GM12878 (cell line): Measurements from ENCODE around the gene ZNF688.

Source experiments
- BACH1 ChIP-seq: fragments of 450-650 bp; IDR thresholded peaks from 2 replicates; pipeline ENCODE4 v1.6.1; 2017; ENCODE audit warnings: mild to moderate bottlenecking, borderline replicate concordance
- CHD1 ChIP-seq: IDR thresholded peaks from 2 replicates; pipeline ENCODE4 v1.6.1; 2012; ENCODE audit warnings: low read depth, low read length, improper control_type of control experiment
- EP300 ChIP-seq, 2 experiments: fragments of 150-350 bp in 1 of 2; IDR thresholded peaks; 2 replicates each; pipeline ENCODE4 v1.6.1; 2011 to 2012; ENCODE audit warnings: low read depth in 2 of 2, low read length in 2 of 2, borderline replicate concordance in 1 of 2, improper control_type of control experiment in 1 of 2, inconsistent platforms in 1 of 2; ENCODE audit not compliant: control insufficient read depth in 1 of 2
- GATAD2B ChIP-seq: fragments of 450-650 bp; conservative IDR thresholded peaks from 2 replicates; pipeline ENCODE4 v1.6.1; 2017; ENCODE audit warnings: low read depth, mild to moderate bottlenecking, moderate library complexity
- MXI1 ChIP-seq: fragments of 150-350 bp; IDR thresholded peaks from 2 replicates; pipeline ENCODE4 v1.6.1; 2011; ENCODE audit warnings: low read depth, mild to moderate bottlenecking, inconsistent platforms, low read length, improper control_type of control experiment
- POLR2A ChIP-seq: IDR thresholded peaks from 2 replicates; pipeline ENCODE4 v1.6.1; 2011; ENCODE audit warnings: low read depth, mild to moderate bottlenecking, low read length
- POLR2AphosphoS2 ChIP-seq: IDR thresholded peaks from 2 replicates; pipeline ENCODE4 v1.6.1; 2011; ENCODE audit warnings: low read depth, mild to moderate bottlenecking, low read length, improper control_type of control experiment, moderate library complexity
- SIN3A ChIP-seq: IDR thresholded peaks from 2 replicates; pipeline ENCODE4 v1.6.1; 2012; ENCODE audit warnings: low read depth, low read length, improper control_type of control experiment
- SMC3 ChIP-seq: IDR thresholded peaks from 2 replicates; pipeline ENCODE4 v1.6.1; 2011; ENCODE audit warnings: low read length, improper control_type of control experiment, borderline replicate concordance
- TAF1 ChIP-seq: IDR thresholded peaks from 2 replicates; pipeline ENCODE4 v1.6.1; 2011; ENCODE audit warnings: mild to moderate bottlenecking, low read depth, low read length, borderline replicate concordance
- TF ChIP-seq, protein P1 (sequence below): IDR thresholded peaks from 2 replicates; pipeline ENCODE4 v1.6.1; 2012; ENCODE audit warnings: improper control_type of control experiment, low read depth, low read length; ENCODE audit not compliant: insufficient replicate concordance
- TF ChIP-seq, protein P2 (sequence below), 3 experiments: IDR thresholded peaks in 2 of 3; conservative IDR thresholded peaks in 1 of 3; 2 replicates each; pipeline ENCODE4 v1.5.1; 2011; ENCODE audit warnings: low read depth in 3 of 3, low read length in 3 of 3, mild to moderate bottlenecking in 3 of 3, control low read depth in 2 of 3, moderate library complexity in 2 of 3, inconsistent platforms in 1 of 3, mixed read lengths in 1 of 3; ENCODE audit not compliant: control insufficient read depth in 2 of 3, insufficient read depth in 1 of 3; ENCODE audit errors: extremely low read depth in 1 of 3
- TF ChIP-seq, protein P3 (sequence below): IDR thresholded peaks from 2 replicates; pipeline ENCODE4 v1.6.1; 2011; ENCODE audit warnings: low read depth, low read length, improper control_type of control experiment, borderline replicate concordance

DNA sequence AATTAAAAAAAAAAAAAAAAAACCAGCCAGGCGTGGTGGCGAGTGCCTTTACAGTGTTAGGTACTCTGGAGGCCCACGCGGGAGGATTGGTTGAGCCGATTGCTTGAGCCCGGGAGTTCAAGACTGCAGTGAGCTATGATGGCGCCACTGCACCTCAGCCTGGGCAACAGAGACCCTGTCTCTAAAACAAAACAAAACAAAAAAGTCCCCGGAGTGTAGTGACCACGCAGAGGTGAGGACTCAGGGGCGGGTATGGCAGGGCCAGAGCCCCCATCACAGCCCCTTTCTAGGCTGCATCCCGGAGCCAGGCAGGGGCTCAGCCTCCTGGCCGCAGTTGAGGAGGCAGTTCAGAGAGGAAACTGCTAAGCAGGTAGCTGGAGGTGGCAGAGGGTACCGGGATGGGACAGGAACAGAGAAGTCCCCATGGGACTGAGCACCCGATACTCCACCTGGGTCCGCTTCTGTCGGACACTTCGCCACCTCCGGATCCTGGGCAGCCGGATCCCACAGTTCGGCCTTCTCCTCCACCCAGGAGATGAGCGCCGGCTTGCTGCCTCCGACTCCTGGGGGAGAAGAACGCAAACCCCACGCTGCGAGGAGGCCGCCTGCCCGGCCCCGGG is 37.7 kb downstream of the ZNF688 start:
- no peak for TF ChIP-seq EP300 (IDR thresholded peaks at IDR 0.05; ENCODE audit: borderline replicate concordance in 1 of 2, control insufficient read depth in 1 of 2, low read depth in 2 of 2, low read length in 2 of 2)
- TF ChIP-seq, protein P1, sequence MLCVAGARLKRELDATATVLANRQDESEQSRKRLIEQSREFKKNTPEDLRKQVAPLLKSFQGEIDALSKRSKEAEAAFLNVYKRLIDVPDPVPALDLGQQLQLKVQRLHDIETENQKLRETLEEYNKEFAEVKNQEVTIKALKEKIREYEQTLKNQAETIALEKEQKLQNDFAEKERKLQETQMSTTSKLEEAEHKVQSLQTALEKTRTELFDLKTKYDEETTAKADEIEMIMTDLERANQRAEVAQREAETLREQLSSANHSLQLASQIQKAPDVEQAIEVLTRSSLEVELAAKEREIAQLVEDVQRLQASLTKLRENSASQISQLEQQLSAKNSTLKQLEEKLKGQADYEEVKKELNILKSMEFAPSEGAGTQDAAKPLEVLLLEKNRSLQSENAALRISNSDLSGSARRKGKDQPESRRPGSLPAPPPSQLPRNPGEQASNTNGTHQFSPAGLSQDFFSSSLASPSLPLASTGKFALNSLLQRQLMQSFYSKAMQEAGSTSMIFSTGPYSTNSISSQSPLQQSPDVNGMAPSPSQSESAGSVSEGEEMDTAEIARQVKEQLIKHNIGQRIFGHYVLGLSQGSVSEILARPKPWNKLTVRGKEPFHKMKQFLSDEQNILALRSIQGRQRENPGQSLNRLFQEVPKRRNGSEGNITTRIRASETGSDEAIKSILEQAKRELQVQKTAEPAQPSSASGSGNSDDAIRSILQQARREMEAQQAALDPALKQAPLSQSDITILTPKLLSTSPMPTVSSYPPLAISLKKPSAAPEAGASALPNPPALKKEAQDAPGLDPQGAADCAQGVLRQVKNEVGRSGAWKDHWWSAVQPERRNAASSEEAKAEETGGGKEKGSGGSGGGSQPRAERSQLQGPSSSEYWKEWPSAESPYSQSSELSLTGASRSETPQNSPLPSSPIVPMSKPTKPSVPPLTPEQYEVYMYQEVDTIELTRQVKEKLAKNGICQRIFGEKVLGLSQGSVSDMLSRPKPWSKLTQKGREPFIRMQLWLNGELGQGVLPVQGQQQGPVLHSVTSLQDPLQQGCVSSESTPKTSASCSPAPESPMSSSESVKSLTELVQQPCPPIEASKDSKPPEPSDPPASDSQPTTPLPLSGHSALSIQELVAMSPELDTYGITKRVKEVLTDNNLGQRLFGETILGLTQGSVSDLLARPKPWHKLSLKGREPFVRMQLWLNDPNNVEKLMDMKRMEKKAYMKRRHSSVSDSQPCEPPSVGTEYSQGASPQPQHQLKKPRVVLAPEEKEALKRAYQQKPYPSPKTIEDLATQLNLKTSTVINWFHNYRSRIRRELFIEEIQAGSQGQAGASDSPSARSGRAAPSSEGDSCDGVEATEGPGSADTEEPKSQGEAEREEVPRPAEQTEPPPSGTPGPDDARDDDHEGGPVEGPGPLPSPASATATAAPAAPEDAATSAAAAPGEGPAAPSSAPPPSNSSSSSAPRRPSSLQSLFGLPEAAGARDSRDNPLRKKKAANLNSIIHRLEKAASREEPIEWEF = no peak
- TF ChIP-seq CHD1 = no peak
- TF ChIP-seq, protein P2, sequence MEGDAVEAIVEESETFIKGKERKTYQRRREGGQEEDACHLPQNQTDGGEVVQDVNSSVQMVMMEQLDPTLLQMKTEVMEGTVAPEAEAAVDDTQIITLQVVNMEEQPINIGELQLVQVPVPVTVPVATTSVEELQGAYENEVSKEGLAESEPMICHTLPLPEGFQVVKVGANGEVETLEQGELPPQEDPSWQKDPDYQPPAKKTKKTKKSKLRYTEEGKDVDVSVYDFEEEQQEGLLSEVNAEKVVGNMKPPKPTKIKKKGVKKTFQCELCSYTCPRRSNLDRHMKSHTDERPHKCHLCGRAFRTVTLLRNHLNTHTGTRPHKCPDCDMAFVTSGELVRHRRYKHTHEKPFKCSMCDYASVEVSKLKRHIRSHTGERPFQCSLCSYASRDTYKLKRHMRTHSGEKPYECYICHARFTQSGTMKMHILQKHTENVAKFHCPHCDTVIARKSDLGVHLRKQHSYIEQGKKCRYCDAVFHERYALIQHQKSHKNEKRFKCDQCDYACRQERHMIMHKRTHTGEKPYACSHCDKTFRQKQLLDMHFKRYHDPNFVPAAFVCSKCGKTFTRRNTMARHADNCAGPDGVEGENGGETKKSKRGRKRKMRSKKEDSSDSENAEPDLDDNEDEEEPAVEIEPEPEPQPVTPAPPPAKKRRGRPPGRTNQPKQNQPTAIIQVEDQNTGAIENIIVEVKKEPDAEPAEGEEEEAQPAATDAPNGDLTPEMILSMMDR (IDR thresholded peaks at IDR 0.05 in 2 of 3, conservative IDR thresholded peaks at IDR 0.05 in 1 of 3; ENCODE audit: control insufficient read depth in 2 of 3, extremely low read depth in 1 of 3, insufficient read depth in 1 of 3, low read depth in 3 of 3, low read length in 3 of 3) = 0 out of 6 replicates have a peak, but pooled peaks of 1 of the 3 experiments have one; percentile 1
- TF ChIP-seq SMC3 = no peak
- TF ChIP-seq BACH1 = no peak
- no peak for TF ChIP-seq POLR2A
- no peak for TF ChIP-seq POLR2AphosphoS2
- no peak for TF ChIP-seq SIN3A
- no peak for TF ChIP-seq GATAD2B
- TF ChIP-seq MXI1 = no peak; the same call in 1 of the 2 replicates
- no peak for TF ChIP-seq TAF1
- TF ChIP-seq, protein P3, sequence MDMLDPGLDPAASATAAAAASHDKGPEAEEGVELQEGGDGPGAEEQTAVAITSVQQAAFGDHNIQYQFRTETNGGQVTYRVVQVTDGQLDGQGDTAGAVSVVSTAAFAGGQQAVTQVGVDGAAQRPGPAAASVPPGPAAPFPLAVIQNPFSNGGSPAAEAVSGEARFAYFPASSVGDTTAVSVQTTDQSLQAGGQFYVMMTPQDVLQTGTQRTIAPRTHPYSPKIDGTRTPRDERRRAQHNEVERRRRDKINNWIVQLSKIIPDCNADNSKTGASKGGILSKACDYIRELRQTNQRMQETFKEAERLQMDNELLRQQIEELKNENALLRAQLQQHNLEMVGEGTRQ = no peak
